ENCODE results near the gene C12orf76.

C12orf76 gene

GRCh38 chr12:109998241-109998903, 50.0 kb downstream of the C12orf76 start:
- in situ Hi-C loops (cut with HindIII; ENCODE audit: low sequenced_read_pairs) = loop anchor here (5.0 kb wide), 1 partner anchor 36 kb away; no protein-coding TSS in a partner anchor

DNA sequence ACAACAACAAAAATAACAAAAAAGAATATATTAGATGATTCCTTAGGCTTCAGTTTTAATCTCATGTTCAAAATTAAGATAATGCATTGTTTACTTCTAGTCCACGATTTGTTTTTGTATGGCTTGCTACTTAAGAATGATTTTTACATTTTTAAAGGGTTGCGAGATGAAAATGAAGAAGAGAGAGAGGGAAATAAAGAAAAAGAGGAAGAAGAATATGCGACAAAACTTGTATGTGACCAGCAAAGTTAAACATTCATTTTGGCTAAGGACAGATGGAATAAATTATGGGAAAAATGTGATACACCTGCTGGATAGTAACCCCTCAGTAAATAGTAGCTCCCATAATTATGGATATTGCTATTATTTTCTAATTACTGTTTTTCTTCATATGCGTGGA, 50.9 kb downstream of the C12orf76 start:
- in situ Hi-C loops (cut with HindIII; ENCODE audit: low sequenced_read_pairs) = loop anchor here (5.0 kb wide), 1 partner anchor 35 kb away; no protein-coding TSS in a partner anchor

DNA sequence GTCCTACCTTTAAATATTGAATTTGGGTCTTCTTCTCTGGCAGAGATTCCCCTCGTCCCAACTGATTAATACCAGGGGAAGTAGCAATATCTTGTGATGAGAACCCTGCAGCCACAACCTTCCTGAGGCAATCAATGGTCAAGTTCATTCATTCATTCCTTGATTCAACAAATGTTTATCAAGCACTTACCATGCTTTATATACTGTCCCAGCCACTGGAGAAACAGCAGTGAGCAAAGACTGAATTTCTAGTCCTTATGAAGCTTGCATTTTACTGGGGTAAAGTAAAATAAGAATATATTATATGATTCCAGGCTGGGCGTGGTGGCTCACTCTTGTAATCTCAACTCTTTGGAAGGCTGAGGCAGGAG, 51.9 kb downstream of the C12orf76 start:
- in situ Hi-C loops (cut with HindIII; ENCODE audit: low sequenced_read_pairs) = loop anchor here (5.0 kb wide), 1 partner anchor 34 kb away; no protein-coding TSS in a partner anchor

- in situ Hi-C loops (cut with HindIII; ENCODE audit: low sequenced_read_pairs) = loop anchor here (5.0 kb wide), 1 partner anchor 34 kb away; no protein-coding TSS in a partner anchor
Measured at GRCh38 chr12:109995686-109996482, 52.4 kb downstream of the C12orf76 start, which contains the start of gene GIT2. Gene GIT2, minus strand, starts transcription at chr12:109996368. Its CDS starts 144 bp downstream, at chr12:109996224.

DNA sequence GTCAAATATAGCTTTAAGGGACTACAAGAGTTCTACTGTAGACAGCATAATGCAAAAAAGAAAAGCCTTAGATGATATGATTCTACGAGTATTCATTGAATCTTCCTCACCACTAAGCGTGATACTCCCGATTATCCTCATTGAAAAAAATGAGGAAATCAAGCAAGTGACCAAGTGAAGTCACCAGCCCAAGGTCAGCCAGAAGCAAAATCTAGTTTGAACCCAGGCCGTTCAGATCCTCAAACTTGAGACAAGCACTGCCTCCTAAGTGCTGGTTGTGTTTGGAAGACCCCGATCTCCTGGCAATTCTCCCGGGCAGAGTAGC, 53.0 kb downstream of the C12orf76 start:
- in situ Hi-C loops (cut with HindIII; ENCODE audit: low sequenced_read_pairs) = loop anchor here (5.0 kb wide), 1 partner anchor 33 kb away; no protein-coding TSS in a partner anchor

- in situ Hi-C loops (cut with HindIII; ENCODE audit: low sequenced_read_pairs) = loop anchor here (5.0 kb wide), 1 partner anchor 32 kb away; no protein-coding TSS in a partner anchor
Measured at GRCh38 chr12:109994401-109995175, 53.7 kb downstream of the C12orf76 start.

DNA sequence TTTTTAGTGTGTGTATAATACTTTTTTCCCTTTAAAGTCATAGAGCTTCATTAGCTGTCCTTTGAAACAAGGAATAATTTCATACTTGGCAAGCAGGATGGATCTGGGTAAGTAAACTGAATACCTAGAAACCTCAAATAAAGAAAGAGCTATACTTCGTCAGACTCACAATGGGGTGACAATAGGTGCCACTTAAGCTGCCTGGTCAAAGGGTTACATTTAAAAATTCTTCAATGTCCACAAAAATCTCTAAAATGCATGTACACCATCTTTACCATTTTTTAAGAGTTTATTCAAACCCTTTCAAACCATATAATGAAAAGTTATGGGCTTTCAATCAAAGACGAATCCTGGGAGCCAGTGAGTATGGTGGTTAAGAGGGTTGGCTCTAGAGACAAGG, 55.2 kb downstream of the C12orf76 start:
- in situ Hi-C loops (cut with HindIII; ENCODE audit: low sequenced_read_pairs) = no loop called here

DNA sequence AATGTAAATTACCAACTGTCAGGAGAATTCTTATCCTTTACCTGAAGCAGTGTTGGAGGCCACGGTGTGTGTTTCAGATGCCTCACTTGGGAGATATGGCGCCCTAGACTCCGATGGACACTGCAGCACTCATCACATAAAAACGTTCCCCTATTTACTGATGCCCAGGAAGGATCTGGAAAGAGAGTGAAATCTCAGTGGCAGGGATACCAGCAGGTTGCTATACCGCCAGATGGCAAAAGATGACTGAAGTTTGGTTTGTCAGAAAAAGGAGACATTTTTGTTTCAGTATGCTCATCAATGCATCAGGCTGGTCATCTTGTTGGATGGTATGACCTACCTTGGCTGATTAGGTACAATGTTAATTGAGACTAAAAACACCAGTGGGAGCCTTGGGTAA, 56.7 kb downstream of the C12orf76 start:
- in situ Hi-C loops (cut with HindIII; ENCODE audit: low sequenced_read_pairs) = no loop called here

Measured in endothelial cell of hepatic sinusoid (primary cell).